HUES64 (cell line): Measurements from ENCODE around the gene GALNT9.

Experiments used
- H3K27ac ChIP-seq: 2 replicates; pipeline ENCODE4 v1.7.0; 2013; ENCODE audit warnings: low read depth, low read length, inconsistent platforms
- H3K27me3 ChIP-seq: 2 replicates; pipeline ENCODE4 v1.6.1; 2013; ENCODE audit warnings: mild to moderate bottlenecking, low read length; ENCODE audit not compliant: insufficient read depth
- H3K36me3 ChIP-seq: 2 replicates; pipeline ENCODE4 v1.6.1; 2013; ENCODE audit warnings: mild to moderate bottlenecking, low read length; ENCODE audit not compliant: insufficient read depth
- H3K4me1 ChIP-seq: 2 replicates; pipeline ENCODE4 v1.6.1; 2013; ENCODE audit warnings: mild to moderate bottlenecking, low read length, moderate library complexity; ENCODE audit not compliant: insufficient read depth
- H3K4me3 ChIP-seq: 2 replicates; pipeline ENCODE4 v1.5.1; 2013; ENCODE audit warnings: mild to moderate bottlenecking, low read length, moderate library complexity
- H3K9ac ChIP-seq: 2 replicates; pipeline ENCODE4 v1.6.1; 2013; ENCODE audit warnings: mild to moderate bottlenecking, low read depth, low read length
- H3K9me3 ChIP-seq: 2 replicates; pipeline ENCODE4 v1.6.1; 2013; ENCODE audit warnings: low read depth, low read length; ENCODE audit not compliant: insufficient read depth
- WGBS: fragments of 150-250, 120-280 bp; methylation state at CpG from one replicate; pipeline ENCODE4 v1.1.7; 2013; ENCODE audit warnings: missing lambda C conversion rate; 5-methylcytosine and 5-hydroxymethylcytosine counted together

GALNT9 gene

DNA sequence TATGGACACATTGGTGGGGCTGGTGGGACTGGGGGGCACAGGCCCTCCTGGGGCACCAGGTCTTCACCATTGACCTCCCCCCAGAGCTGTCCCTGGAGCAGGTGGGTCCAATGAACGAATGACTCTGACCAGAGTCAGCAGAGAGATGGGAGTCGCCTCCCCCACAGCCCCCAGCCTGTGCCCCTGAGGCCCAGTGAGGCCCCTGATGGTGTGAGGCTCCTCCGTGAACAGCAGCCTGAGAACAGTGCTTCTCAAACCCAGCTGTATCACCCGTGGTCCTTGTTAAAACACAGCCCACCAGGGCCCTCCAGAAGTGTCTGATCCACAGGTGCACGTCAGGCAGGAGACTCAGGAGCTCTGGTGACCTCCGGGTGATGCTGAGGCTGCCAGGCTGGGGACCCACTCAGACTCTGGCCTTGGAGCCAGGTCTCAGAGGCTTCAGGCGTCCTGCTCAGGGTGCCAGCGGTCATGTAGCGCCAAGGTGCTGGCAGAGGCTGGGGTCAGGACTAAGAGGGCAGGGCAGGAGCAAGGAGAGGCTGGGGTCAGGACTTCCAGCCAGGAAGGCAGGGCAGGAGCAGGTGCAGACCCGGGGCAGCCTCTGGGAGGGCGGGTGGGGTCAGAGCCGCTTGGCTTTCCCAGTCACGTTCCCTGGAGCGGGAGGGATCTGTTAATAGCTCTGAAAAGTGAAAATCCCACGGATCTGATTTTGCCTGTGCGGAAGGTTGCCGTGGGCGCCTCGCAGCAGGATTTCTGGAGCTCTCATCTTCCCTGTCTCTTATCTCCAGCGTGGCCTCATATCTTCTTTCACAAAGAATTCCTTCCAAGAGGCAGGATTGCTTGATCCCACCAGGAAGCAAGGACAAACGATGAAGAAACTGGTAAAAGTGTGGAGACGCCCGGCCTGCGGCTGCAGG, 35.0 kb downstream of the GALNT9 start:
- H3K36me3 ChIP-seq, result no peaks in the 10 kb centered on the region
- H3K9ac ChIP-seq, result no peak overlapping the region
- peaks cover 65% of the 10 kb centered on the region for H3K9me3 ChIP-seq
- WGBS, result 77% methylated on average over 24 of the region's 24 CpGs
- H3K4me3 ChIP-seq, result no peak overlapping the region; the same call in 1 of the 2 replicates
- no peaks in the 10 kb centered on the region; the same call in 1 of the 2 replicates for H3K27me3 ChIP-seq
- H3K4me1 ChIP-seq, result no peaks in the 10 kb centered on the region
- H3K27ac ChIP-seq, result no peak overlapping the region

DNA sequence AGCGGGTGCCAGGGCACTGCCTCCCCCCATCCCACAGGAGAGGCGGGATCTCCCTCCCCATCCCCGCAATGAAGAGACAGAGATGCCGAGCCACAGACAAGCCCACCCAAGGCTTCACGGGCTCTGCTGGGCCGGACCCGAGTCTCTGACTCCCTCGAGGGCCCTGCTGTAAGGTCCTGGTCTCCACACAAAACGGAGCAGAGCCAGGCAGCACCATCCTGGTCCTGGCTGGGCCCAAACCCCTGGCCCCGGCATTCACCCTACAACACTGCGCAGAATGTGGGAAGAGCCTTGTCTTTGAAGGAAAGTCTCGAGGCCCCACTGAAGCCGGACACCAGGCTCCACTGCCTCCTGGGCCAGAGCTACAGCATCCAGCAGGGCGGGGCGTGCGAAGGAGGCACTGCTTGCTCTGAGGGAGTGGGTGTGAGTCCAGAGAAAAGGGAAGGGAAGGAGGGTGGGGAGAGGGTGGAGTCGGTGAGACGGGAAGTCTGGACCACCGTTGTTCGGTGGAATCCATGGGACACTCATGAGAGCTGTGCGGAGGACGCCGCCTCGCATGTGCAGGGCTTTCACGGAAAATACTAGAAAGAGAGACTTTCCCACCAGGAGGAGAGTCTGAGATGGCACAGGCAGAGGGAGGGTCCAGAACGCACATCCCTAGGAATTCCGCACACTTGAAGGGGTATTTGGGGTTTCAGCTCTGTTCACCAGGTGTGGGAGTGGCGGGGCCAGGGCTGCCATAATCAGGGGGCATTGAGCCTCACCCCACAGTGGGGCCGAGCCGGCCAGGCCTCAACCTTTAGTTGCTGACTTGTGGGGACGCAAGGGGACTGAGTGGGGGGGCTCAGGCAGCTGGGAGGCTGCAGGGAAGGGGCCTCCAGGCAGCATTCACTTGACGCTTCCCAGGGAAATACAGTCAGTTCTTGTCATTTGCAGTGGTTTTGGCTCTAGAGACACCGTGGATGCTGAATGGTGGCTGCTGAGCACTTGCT, 36.8 kb downstream of the GALNT9 start:
- WGBS, result 88% methylated on average over 33 of the region's 33 CpGs
- H3K36me3 ChIP-seq, result no peaks in the 10 kb centered on the region
- H3K27ac ChIP-seq, result no peak overlapping the region
- no peak overlapping the region for H3K4me3 ChIP-seq
- H3K9me3 ChIP-seq, result peaks cover 72% of the 10 kb centered on the region
- no peaks in the 10 kb centered on the region for H3K4me1 ChIP-seq
- H3K9ac ChIP-seq, result no peak overlapping the region
- no peaks in the 10 kb centered on the region; the same call in 1 of the 2 replicates for H3K27me3 ChIP-seq

DNA sequence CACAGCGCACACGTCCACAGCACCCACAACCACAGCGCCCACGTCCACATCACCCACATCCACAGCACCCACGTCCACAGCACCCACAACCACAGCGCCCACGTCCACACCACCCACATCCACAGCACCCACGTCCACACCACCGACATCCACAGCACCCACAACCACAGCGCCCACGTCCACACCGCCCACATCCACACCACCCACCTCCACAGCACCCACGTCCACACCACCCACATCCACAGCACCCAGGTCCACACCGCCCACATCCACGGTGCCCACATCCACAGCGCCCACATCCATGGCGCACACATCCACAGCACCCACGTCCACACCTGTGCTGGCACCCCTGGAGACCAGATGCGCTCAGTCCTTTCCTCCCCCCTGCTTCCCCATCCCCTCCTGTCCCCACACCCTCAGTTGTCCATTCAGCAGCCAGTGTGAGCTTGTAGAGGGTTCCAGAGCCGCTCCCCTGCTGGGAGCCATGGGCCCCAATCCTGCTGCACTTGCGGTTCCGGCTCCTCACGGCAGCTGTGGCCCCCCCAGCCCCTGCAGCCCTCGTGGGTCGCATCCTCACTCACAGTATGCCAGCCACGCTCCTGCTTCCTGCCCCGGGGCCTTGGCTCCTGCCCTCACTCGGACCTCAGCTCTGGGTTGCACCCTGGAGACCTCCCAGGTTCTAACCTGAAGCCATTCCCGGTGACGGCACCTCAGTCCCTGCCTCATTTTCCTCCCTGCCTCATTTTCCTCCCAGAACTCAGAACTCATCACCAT, 37.8 kb downstream of the GALNT9 start:
- Histone ChIP-seq H3K27me3 (no peaks in the 10 kb centered on the region; the same call in 1 of the 2 replicates), H3K9me3 (peaks cover 68% of the 10 kb centered on the region), H3K4me1 (no peaks in the 10 kb centered on the region), H3K36me3 (no peaks in the 10 kb centered on the region), H3K9ac (no peak overlapping the region), H3K4me3 (no peak overlapping the region), H3K27ac (no peak overlapping the region)
- 91% methylated on average over 28 of the region's 30 CpGs for WGBS

DNA sequence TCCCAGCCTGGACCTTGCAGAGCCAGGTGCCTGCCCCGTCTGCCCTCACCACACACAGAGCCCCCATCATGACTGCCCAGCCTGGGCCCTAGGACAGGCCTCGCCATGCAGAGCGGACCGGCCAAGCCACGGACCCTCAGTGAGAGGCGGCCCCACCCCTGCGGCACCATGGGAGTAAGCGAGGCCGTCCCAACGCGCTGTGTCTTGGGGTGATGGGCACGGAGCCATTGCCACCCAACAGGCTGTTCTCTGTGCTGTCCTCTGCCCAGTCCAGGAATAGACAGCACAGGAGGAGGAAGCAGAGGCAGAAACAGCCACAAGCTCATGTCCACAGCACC, 39.2 kb downstream of the GALNT9 start:
- Histone ChIP-seq H3K36me3 (no peaks in the 10 kb centered on the region), H3K4me1 (no peaks in the 10 kb centered on the region), H3K4me3 (no peak overlapping the region), H3K9me3 (peaks cover 61% of the 10 kb centered on the region), H3K27ac (no peak overlapping the region), H3K27me3 (peaks cover 6% of the 10 kb centered on the region; the same call in 1 of the 2 replicates), H3K9ac (no peak overlapping the region)
- 96% methylated on average over 12 of the region's 12 CpGs for WGBS

DNA sequence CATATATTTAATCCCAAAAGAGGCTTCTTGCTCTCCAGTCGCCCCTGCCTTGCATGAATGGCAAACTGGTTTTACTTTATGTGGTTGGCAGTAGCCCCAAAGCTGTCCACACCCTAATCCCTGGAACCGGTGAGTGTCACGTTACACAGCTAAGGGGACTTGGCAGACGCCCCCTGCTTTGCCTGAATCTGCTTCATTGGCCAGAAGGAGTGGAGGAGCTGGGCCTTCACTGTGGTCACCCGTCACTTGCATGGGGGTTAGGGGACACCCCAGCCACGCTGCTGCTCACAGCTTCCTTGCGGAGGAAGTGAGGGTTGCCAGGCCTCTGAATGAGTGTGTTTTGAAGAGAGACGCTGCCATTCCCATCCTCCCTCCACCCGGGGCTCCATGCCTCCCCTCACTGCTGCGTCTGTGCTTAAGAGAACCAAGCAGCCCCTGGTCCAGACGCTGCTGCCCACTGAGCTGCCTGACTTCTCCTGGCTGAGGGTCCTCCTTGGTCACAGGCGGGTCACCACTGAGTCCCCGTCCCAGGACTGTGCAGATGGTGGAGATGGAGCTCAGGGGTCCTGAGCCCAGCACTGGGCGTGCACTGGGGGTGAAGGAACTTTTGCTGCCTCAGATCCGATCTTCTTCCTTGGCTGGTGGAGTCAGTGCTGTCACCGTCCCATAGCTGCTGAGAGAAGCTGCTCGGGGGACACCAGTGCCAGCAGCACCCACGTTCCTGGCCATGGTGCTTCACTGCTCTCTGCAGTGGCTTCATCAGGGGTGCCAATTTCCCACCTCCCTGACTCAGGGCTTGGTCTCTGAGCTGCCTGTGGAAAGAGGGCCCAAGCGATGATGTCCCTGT, 39.8 kb downstream of the GALNT9 start:
- 86% methylated on average over 19 of the region's 19 CpGs for WGBS
- Histone ChIP-seq H3K4me3 (no peak overlapping the region), H3K27ac (no peak overlapping the region), H3K27me3 (peaks cover 10% of the 10 kb centered on the region), H3K9ac (no peak overlapping the region), H3K4me1 (no peaks in the 10 kb centered on the region), H3K9me3 (peaks cover 57% of the 10 kb centered on the region), H3K36me3 (no peaks in the 10 kb centered on the region)

DNA sequence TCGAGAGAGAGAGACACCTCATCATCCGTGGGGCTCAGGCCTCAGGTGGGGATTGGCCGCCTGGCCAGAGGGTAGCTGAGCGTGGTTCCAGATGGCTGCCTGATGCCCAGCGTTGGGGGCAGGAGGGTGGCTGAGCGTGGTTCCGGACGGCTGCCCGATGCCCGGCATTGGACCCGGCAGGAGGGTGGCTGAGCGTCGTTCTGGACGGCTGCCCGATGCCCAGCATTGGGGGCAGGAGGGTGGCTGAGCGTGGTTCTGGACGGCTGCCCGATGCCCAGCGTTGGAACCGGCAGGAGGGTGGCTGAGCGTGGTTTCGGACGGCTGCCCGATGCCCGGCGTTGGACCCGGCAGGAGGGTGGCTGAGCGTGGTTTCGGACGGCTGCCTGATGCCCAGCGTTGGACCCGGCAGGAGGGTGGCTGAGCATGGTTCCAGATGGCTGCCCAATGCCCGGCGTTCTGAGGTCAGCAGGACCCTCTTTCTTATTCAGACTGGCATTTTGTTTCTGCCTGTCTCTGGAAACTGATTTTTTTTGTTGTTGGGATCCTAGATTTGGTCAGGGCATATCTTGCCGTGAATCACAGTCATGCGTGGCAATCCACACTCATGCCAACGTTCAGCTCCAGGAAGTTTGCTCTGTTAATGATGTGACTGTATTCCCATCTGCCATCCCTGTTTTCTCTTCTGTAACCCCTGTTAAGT, 40.7 kb downstream of the GALNT9 start:
- Histone ChIP-seq H3K36me3 (no peaks in the 10 kb centered on the region), H3K4me3 (no peak overlapping the region), H3K27ac (no peak overlapping the region), H3K9ac (no peak overlapping the region), H3K27me3 (peaks cover 10% of the 10 kb centered on the region), H3K9me3 (peaks cover 59% of the 10 kb centered on the region), H3K4me1 (no peaks in the 10 kb centered on the region)
- 92% methylated on average over 37 of the region's 37 CpGs for WGBS

DNA sequence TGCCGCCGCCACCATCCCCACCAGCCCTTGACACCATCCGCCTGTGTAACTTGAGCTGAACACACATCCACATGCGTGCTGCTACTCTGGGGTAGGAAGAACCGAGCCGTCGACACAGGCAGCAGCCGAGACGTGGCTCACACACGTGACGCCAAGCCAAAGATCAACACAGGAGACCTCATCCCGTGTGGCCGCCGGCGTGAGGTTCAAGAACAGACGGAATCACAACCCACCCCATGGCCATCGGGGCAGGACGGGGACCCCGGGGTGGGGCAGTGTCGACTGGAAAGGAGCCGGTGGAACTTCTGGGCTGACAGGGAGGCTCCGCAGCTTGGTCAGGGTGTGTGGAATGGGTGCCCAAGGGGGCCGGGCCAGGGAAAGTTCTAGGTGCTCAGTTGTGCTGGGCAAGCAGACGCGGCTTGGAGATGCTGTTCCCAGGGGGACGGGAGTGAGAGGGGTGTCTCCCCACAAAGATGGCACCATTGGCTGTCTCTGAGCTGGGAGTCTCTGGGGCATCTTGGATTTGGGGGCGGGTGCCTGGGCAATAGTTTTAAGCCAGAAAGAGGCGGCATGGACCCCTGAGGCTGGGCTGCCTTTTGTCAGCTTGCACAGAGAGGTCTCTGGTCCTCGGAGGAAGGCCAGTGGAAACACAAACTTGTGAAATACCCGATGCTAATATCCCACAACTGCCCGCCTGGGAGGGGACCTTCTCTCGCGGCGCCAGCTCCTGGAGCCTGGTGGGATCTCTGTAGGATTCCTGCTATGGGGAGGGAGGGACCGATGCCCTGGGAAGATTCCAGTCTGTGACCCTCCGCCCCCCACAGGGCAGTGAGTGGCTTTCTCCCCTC, 41.8 kb downstream of the GALNT9 start:
- Histone ChIP-seq H3K27ac (no peak overlapping the region), H3K9ac (no peak overlapping the region), H3K27me3 (peaks cover 10% of the 10 kb centered on the region), H3K4me3 (no peak overlapping the region), H3K4me1 (no peaks in the 10 kb centered on the region), H3K9me3 (peaks cover 57% of the 10 kb centered on the region), H3K36me3 (no peaks in the 10 kb centered on the region)
- WGBS, result 91% methylated on average over 36 of the region's 36 CpGs

DNA sequence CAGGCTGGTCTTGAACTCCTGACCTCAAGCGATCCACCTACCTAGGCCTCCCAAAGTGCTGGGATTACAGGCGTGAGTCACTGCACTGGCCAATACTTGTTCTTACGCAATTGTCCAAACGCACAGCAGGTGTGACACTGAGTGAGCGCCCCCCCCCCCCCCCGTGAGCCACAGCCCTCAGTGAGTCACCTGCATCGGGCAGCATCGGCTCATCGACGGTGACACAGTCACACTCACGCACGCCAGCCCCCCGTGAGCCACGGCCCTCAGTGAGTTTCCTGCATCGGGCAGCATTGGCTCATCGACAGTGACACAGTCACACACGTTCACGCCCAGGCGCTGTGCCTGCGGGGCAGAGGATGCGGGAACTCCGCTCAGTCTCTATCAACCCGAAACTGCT, 42.5 kb downstream of the GALNT9 start:
- Histone ChIP-seq H3K27me3 (peaks cover 10% of the 10 kb centered on the region), H3K4me3 (no peak overlapping the region), H3K27ac (no peak overlapping the region), H3K36me3 (no peaks in the 10 kb centered on the region), H3K9ac (no peak overlapping the region), H3K9me3 (peaks cover 50% of the 10 kb centered on the region), H3K4me1 (no peaks in the 10 kb centered on the region)
- 90% methylated on average over 23 of the region's 23 CpGs for WGBS

DNA sequence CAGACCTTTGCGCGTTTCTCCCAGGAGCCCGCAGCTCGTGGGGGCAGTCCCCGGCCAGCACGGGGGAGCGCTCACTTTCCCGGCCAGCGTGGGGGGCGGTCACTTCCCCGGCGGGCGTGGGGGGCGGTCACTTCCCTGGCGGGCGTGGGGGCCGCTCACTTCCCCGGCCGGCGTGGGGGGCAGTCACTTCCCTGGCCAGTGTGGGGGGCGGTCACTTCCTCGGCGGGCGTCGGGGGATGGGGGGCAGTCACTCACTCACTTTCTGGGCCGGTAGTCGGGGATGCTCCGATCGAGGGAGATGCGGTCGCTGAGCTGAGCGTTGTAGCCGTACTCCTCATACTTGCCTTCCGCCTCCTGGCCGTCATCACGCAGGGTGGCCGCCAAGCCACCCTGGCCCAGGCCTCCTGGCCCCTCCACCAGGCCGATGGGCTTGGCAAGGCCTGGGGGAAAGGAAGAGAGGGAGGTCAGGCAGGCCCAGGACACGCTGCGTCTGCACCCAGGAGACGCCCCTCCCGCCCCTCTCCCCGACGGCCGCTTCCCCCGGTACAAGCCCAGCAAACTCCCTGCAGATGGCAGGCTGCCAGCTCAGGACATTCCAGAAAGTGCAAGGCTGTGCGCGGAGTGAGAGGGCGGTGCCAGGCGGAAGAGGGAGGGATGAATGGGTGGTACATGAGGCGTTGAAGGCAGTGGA, 43.3 kb downstream of the GALNT9 start:
- no peak overlapping the region for H3K27ac ChIP-seq
- no peaks in the 10 kb centered on the region for H3K36me3 ChIP-seq
- 91% methylated on average over 51 of the region's 51 CpGs for WGBS
- peaks cover 10% of the 10 kb centered on the region for H3K27me3 ChIP-seq
- peaks cover 46% of the 10 kb centered on the region for H3K9me3 ChIP-seq
- no peak overlapping the region for H3K9ac ChIP-seq
- no peaks in the 10 kb centered on the region for H3K4me1 ChIP-seq
- no peak overlapping the region for H3K4me3 ChIP-seq
